Measurements from ENCODE around the gene USP3.

GRCh38 chr15:63582179-63582578, 77.8 kb downstream of the USP3 start:
- no peak for TF ChIP-seq CTCF (IDR thresholded peaks at IDR 0.05)
- no peak for TF ChIP-seq POLR2A (IDR thresholded peaks at IDR 0.05)

All from esophagus squamous epithelium (tissue), 4 donors.